Stomach (tissue), 9 donors: ENCODE results near the gene PCLO. TPM values are rescaled to one million over a fixed set of nuclear protein-coding genes. Genes with fewer than 3 reads are reported as not detected.

ENCODE experiments used
- DNase-seq, 2 donors: peaks; one replicate each; pipeline versions ENCODE4 v3.0.0 to v3.0.0-alpha.2; 2013 to 2019
- H3K27ac ChIP-seq, 5 donors: fragments of 200-600 bp in 4 of 5; sonication (generic) in 4 of 5; one replicate each; pipeline ENCODE4 v1.5.1; 2013 to 2019; ENCODE audit warnings: mild to moderate bottlenecking in 1 of 5, moderate library complexity in 1 of 5
- H3K27me3 ChIP-seq, 3 donors: fragments of 200-600 bp; sonication (generic); one replicate each; pipeline ENCODE4 v1.5.1; 2017 to 2019; ENCODE audit warnings: mixed run types in 1 of 3
- H3K36me3 ChIP-seq, 4 donors: fragments of 200-600 bp; sonication (generic); 1 replicate in 3 of 4; 2 replicates in 1 of 4; pipeline ENCODE4 v1.5.1; 2016 to 2019
- H3K4me1 ChIP-seq, 4 donors: fragments of 200-600 bp; sonication (generic); one replicate each; pipeline ENCODE4 v1.5.1; 2016 to 2019
- H3K4me3 ChIP-seq, 4 donors: fragments of 200-600 bp; sonication (generic) in 3 of 4; one replicate each; pipeline ENCODE4 v1.5.1; 2016 to 2019; ENCODE audit warnings: mild to moderate bottlenecking in 1 of 4
- H3K9me3 ChIP-seq, 4 donors: fragments of 200-600 bp; sonication (generic); one replicate each; pipeline ENCODE4 v1.5.1; 2016 to 2019
- EP300 ChIP-seq: sonication (generic); formaldehyde crosslinking; IDR thresholded peaks from one replicate; pipeline ENCODE4 v1.6.1; 2017; ENCODE audit warnings: antibody characterized with exemption
- POLR2A ChIP-seq, 4 donors: fragments of 450-650 bp; IDR thresholded peaks; one replicate each; pipeline ENCODE4 v1.6.1; 2016; ENCODE audit warnings: antibody characterized with exemption in 4 of 4, control low read depth in 2 of 4, mild to moderate bottlenecking in 1 of 4, moderate library complexity in 1 of 4
- POLR2AphosphoS5 ChIP-seq, 3 donors: sonication (generic); formaldehyde crosslinking; IDR thresholded peaks; one replicate each; pipeline ENCODE4 v1.6.1; 2016; ENCODE audit warnings: antibody characterized with exemption in 3 of 3
- WGBS, 5 donors: extraction: QIAGEN DNeasy Blood & Tissue Kit in 3 of 5; methylation state at CpG; one replicate each; pipeline versions ENCODE4 v1.1.5 to v1.1.7; 2013 to 2018; 5-methylcytosine and 5-hydroxymethylcytosine counted together
- intact Hi-C: fragments of 100-400 bp; cut with DNase I; formaldehyde crosslinking; loops from one replicate; pipeline ENCODE4 v1.15.1; 2023; ENCODE audit warnings: low total_unique reads
- polyA plus RNA-seq, 3 donors: library from polyadenylated mRNA; stranded (reverse); fragments of 200-250 nt; gene quantifications; one replicate each; pipeline ENCODE4 v1.2.3, GENCODE V29; 2013
- total RNA-seq, 5 donors: library from RNA; depleted of rRNA; stranded (reverse); fragments of >200 nt; gene quantifications; one replicate each; pipeline versions ENCODE4 v1.1.0 to v1.2.3, GENCODE V29; 2014 to 2016
- TF ChIP-seq, protein P1 (sequence below), 7 experiments: fragments of 450-650 bp in 4 of 7; fragments of 200-600 bp in 3 of 7; sonication (generic) in 3 of 7; IDR thresholded peaks; one replicate each; pipeline ENCODE4 v1.5.1; 2016 to 2019; ENCODE audit warnings: antibody characterized with exemption in 7 of 7, control low read depth in 2 of 7, mild to moderate bottlenecking in 1 of 7
- donor health status: healthy with polysubstance abuse.
- donor health status: Bipolar disorder and iron deficiency.
- donor health status: healthy.

Gene PCLO
- total and polyA plus RNA-seq, 8 donors = 0.31 to 8.1 (median 3.9) TPM

DNA sequence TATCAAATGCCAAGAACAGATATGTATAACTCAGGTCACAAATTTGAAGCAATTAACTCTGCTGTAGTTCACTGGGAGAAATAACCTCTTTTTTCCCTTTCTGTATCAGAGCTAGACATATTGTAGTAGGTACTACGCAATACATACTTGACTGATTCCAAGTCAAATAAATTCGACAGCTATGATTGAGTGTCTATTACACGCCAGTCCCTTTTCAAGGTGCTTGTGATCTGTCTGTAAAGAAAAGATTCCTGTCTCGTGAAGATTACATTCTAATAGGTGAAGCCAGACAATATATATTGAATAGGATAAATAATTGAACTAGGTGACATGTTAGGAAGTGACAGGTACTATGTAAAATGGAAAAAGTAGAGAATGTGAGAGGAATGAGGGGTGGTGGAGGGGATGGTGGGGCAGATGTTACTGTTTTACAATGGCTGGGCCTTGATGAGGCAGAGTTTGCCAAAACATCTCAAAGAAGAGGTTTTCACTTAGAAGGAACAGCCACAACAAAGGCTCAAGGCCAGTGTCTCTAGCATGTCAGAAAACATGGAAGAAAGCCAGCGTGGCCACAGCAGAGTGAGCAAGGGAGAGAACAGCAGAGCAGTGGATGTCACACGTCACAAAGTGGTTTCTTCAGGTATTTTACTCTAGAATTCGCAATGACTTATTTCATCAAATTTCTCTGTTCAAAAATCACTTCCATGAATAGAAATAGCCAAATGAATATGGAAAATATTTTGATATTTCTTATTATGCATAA lies 436.5 kb downstream of the PCLO start:
- 64 to 69% (median 69%) methylated on average over 7 of the region's 7 CpGs for WGBS, 5 donors
- Histone ChIP-seq H3K36me3 (no peaks in the 10 kb centered on the region), H3K9me3 (no peaks in the 10 kb centered on the region), H3K4me1 (peaks cover 0 to 6% (median 3%) of the 10 kb centered on the region in 4 donors), H3K4me3 (no peak overlapping the region), H3K27me3 (no peaks in the 10 kb centered on the region), H3K27ac (no peak overlapping the region)
- no peak for DNase-seq
- TF ChIP-seq EP300 = no peak
- TF ChIP-seq, protein P1, sequence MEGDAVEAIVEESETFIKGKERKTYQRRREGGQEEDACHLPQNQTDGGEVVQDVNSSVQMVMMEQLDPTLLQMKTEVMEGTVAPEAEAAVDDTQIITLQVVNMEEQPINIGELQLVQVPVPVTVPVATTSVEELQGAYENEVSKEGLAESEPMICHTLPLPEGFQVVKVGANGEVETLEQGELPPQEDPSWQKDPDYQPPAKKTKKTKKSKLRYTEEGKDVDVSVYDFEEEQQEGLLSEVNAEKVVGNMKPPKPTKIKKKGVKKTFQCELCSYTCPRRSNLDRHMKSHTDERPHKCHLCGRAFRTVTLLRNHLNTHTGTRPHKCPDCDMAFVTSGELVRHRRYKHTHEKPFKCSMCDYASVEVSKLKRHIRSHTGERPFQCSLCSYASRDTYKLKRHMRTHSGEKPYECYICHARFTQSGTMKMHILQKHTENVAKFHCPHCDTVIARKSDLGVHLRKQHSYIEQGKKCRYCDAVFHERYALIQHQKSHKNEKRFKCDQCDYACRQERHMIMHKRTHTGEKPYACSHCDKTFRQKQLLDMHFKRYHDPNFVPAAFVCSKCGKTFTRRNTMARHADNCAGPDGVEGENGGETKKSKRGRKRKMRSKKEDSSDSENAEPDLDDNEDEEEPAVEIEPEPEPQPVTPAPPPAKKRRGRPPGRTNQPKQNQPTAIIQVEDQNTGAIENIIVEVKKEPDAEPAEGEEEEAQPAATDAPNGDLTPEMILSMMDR (IDR thresholded peaks at IDR 0.05) = no peak
- no peak for TF ChIP-seq POLR2AphosphoS5 (IDR thresholded peaks at IDR 0.05)
- TF ChIP-seq POLR2A (IDR thresholded peaks at IDR 0.05) = no peak
- intact Hi-C loops = no loop called here

DNA sequence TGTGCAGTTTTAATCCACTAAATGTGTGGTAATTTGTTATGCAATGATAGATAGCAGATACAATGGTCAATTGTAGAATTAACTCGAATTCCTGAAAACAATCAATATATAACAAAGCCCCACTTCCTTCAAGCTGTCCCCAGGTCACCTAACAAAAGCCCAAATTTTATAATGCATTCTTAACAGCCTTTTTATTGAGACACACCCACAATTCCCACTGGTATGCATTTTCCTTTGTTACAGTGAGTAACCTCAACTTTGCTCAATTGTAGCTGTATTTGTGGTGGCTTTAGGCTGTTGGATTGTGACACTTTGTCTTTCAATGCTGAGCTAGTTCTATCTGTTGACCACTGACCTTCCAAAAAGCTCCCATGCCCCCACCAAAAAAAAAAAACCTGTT lies 439.3 kb downstream of the PCLO start:
- H3K4me3 ChIP-seq = no peak overlapping the region
- no peaks in the 10 kb centered on the region for H3K9me3 ChIP-seq
- DNase-seq = no peak
- no peaks in the 10 kb centered on the region for H3K4me1 ChIP-seq
- 14 to 42% (median 32%) methylated on average over 1 of the region's 1 CpG for WGBS, 5 donors
- no peaks in the 10 kb centered on the region for H3K27me3 ChIP-seq
- intact Hi-C loops = no loop called here
- no peak overlapping the region for H3K27ac ChIP-seq
- TF ChIP-seq POLR2A (IDR thresholded peaks at IDR 0.05) = no peak
- TF ChIP-seq, protein P1 (IDR thresholded peaks at IDR 0.05) = no peak
- no peak for TF ChIP-seq EP300
- no peak for TF ChIP-seq POLR2AphosphoS5 (IDR thresholded peaks at IDR 0.05)
- H3K36me3 ChIP-seq = no peaks in the 10 kb centered on the region

DNA sequence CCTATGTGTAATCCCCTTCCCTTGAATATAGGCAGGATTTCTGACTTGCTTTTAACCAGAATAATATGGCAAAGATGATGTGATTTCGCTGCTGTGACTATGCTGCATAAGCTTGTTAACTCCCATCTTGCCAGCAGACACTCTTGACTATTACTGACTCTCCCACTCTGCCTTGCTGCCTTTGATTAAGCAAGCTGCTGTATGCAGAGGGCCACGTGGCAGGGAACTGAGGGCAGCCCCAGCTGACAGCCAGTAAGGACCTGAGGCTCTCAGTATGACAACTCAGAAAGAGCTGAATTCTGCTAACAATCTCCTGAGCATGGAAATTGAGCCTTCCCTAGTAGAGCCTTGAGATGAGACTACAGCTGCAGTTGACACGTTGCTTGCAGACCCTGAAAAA lies 439.7 kb downstream of the PCLO start:
- Histone ChIP-seq H3K27me3 (no peaks in the 10 kb centered on the region), H3K4me3 (no peak overlapping the region), H3K36me3 (no peaks in the 10 kb centered on the region), H3K27ac (no peak overlapping the region), H3K4me1 (no peaks in the 10 kb centered on the region), H3K9me3 (no peaks in the 10 kb centered on the region)
- no peak for TF ChIP-seq POLR2AphosphoS5 (IDR thresholded peaks at IDR 0.05)
- no peak for TF ChIP-seq EP300
- TF ChIP-seq, protein P1 (IDR thresholded peaks at IDR 0.05) = no peak
- TF ChIP-seq POLR2A (IDR thresholded peaks at IDR 0.05) = no peak
- no peak for DNase-seq
- intact Hi-C loops = no loop called here
- 42 to 52% (median 51%) methylated on average over 3 of the region's 3 CpGs for WGBS, 5 donors

DNA sequence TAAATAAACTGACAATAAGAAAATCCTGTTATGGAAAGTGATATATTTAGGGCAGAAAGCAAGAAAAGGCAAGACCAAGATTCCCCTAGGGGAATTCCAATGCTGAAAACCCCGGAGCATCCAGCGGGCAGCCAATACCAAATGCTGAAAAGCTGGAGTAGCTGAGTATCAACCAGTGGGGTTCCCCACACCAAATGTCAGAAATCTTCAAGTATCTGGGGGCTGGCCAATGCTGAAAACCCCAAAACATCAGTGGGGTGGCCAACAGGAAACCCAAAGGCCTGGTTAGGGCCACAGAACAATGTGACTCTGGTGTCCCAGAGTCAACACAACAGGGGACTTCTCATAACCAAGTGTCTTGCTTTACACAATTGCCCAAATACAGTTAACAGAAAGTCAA lies 447.3 kb downstream of the PCLO start:
- Histone ChIP-seq H3K27ac (no peak overlapping the region), H3K4me3 (no peak overlapping the region), H3K4me1 (no peaks in the 10 kb centered on the region), H3K9me3 (no peaks in the 10 kb centered on the region), H3K27me3 (no peaks in the 10 kb centered on the region), H3K36me3 (no peaks in the 10 kb centered on the region)
- intact Hi-C loops = no loop called here
- no peak for DNase-seq
- TF ChIP-seq POLR2A (IDR thresholded peaks at IDR 0.05) (no peak), EP300 (no peak), POLR2AphosphoS5 (IDR thresholded peaks at IDR 0.05) (no peak)
- TF ChIP-seq, protein P1 (IDR thresholded peaks at IDR 0.05) = no peak
- 64 to 95% (median 93%) methylated on average over 2 of the region's 2 CpGs for WGBS, 5 donors
